NCI-H2227 treated with DMSO at 0.1 percent for 48 hours (cell line): Measurements from ENCODE around the gene NELL1.

ENCODE experiments used
- DNase-seq: peaks from one replicate; lab custom pipeline; 2025; lab: John Stamatoyannopoulos, UW

Gene NELL1

DNA sequence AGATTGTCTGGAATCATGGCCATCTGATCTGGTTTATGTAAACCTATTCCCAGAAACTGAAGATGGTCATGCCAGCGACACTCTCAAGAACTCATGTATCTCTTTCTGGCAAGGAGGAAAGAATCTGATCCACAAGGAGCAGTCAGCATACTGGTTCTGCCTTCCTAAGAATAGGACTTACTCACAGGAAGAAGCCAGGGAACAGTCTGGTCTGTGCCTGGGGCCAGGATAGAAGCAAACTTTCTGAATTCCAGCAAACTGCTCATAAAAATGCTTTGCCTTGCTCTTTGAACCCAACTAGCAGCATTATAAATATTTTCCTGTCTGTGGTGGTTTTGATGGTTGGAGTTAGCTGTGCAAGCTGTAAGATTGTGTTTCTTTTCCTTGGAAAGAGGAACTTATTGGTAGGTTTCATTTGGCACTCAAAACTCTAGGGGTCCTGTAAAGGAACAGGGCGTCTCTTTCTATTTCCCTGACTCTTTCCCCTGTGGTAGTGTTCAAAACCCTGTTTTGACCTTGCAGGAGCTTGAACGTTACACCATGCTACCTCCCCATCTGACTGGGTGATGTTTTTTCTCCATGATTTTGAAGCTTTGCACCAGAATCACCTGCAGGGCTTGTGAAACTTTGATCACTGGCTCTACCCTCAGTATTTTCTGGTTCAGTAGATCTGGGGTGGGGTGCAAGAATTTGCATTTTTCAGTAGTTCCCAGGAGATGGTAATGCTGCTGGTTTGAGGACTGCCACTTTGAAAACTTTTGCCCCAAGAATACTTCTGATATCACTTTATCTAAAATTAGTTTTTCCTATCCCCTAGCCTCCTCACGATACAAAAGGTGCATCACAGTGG is 895.7 kb downstream of the NELL1 start:
- DNase-seq: no peak

DNA sequence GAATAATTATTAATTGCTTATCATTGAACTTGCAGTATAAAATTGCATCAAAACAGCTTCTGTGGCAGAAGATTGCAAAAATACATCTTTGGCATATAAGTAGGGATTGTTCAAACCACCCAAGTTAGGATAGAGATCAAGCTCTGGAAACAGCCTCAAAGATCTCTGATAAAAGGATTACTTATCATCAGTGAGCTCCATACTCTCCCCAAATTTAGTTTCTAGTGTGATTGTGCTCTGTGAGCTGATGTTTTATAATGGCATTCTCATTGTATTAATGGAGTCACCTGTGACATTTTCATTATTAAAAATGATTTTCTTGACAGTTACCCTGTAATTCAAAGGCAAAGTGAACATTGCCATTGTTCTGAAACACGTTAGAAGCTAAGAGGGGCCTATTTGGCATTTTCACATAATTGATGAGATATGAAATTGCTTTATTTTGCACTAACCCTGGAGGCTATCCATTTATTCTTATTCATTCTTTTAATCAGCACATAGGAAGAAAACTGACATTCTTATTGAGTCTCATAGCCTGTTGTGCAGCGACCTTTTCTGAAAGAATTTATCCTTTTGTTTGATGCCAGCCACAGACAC is 897.2 kb downstream of the NELL1 start:
- no peak for DNase-seq

DNA sequence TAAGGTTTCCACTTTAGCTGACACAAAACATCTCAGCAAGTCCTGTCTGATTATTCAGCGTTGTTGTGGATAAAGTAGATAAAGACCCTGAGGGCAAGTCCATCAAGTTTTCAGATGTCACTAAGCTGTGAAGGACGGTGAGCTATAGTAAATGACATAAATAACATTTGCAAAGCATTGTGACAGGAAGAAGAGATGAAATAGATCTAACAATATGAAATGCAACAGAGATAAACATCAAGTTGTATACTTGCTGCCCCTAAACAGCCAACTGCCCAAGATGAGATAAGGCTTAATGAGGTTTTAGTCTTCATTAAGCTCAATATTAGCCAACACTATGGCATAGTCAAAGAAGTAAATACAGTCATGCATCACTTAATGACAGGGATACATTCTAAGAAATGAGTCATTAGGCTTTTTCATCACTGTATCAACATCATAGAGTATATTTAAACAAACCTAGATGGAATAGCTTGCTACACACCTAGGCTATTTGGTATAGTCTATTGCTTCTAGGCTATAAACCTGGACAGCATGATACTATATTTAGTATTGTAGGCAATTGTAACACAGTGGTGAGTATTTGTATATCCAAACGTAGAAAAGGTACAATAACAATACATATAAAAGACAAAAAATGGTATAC is 898.4 kb downstream of the NELL1 start:
- no peak for DNase-seq

DNA sequence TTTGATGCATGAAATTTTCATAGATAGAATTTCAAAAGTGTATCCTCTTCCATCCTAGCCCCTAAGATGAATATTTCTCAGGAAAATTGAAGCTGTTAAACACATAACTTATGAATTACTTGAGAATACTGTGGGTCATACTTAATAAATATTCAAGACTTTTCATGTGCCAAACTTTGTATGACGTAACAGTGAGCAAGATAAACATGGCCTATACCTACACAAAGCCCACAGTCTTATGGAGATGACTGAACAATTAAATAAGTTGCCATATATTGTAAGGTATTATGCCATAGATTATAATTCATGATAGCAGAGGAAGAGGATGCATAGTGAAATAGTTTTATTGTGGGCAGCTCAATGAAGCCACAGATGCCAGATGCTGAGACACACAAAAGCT is 902.8 kb downstream of the NELL1 start:
- no peak for DNase-seq

DNA sequence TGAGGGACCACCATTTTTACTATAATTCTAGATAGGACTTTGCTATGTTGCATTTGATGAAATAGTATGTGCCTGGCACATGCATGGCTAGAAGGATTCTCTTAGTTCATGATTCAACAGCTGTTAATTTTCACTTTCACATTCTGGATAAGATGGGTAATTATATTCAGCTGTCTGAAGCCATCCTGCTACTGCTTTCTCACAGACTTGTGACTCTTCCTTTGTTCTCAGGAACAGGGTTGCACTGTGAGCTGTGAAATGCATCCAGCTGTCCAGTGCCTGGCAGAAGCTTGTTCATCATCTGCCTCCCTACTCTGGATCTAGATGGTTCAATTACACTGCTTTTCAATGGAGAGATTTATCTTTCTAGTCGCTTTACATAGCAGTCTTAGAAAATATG is 913.4 kb downstream of the NELL1 start:
- DNase-seq: no peak

DNA sequence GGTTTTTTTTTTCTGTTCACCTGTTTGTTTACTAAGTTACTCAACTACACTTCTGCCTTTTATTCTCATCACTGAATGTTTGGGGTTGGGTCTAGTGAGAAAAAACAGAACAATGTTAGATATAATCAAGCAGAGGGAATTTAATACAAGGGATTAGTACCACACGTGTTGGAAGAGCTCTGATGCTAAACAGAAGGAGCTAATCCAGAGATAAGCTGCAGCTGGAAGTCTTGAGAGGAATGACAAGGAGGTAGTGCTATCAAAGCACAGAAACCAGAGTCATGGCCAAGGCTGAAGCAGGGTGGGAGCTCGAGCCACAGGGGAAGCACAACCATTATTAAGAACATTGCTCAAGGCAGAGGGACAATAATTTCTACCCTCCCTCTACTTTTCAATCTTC is 919.4 kb downstream of the NELL1 start:
- no peak for DNase-seq

DNA sequence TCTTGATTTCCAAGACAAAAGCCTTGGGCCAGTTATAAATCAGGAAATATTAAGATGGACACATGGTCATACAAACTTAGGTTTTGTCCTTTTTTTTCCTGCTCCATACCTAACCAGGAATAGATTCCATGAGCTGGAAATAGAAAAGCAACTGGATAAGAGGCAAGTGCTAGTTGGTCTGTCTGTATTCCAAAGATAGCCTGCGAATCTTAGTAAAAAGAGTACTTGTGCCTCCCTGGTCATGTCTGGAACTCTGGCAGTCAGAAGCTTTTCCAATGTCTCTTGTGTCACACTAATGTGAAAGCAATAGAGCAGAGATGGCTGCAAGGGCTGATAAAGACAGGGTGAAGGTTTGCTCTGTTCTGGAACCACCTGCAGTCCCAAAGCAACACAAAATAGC is 933.3 kb downstream of the NELL1 start:
- DNase-seq: no peak

DNA sequence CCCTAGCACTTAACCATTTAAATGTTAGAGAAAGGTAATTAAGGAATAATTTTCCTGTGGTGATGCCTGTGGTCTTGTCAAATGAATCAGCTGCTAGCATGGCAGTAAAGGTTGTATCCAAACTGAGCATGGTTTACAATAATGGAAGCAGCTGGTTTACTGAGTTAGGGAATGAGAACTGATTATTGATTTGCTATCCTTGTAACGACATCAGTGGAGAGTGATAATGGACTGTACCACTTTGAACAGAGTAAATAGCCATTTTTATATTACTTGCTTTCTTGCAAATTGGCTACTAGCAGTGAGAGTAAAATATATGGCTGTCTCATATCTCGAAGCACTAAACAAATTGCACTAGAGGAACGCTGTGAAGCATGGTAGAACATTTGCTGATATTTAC is 934.5 kb downstream of the NELL1 start:
- no peak for DNase-seq

DNA sequence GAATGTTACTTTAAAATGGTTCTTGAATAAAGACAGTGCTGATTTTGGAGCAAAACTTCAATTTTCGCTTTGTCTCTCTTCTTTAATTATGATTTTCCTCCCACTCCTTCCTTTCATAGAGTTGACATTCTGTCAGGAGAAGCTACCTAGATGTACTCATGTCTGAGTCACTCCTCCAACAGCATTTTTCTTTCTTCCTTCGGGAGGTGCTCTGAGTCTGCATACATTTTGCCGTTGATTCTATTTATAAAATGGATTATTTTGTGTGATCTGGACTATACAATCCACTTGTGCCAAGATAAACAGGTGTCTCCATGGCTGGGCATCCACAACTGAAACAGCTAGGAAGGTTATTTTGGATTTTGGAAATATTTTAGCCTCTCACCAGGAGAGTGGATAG is 935.2 kb downstream of the NELL1 start:
- DNase-seq: no peak

DNA sequence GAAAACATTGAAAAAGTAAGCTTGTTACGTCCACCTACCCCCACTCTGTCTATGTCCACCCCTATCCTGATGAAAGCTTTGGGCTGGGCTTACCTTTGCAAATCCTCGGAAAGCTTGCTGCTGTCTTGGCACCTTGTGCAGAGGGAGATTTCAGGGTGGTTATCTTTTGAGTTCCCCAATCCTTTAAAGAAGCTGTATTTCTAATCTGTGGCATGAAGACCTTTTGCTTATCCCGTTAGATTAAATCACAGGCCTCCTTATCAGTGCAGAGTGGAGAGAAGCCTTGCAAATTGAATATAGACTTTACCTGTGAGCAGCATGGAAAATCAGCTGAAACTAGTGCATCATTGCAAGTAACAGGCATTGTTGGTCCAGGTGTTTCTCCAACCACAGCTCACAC is 942.9 kb downstream of the NELL1 start:
- no peak for DNase-seq

DNA sequence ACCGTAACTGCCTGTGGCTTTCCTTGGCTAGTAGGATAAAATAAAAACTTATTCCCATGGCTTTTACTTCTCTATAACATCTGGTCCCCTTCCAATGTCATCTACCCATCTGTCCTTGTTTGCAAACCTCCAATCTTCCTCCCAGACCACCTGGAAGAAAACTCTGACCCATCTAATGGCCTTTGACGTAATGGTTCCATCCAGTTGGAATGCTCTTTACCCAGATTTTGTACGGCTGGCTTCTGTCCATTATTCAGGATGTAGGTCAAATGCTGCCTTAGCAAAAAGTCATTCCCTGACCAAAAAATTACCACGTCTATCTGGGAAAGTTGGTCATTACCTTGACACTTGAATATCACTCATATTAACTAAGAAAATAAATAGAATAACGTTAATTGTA is 945.6 kb downstream of the NELL1 start:
- DNase-seq: no peak

DNA sequence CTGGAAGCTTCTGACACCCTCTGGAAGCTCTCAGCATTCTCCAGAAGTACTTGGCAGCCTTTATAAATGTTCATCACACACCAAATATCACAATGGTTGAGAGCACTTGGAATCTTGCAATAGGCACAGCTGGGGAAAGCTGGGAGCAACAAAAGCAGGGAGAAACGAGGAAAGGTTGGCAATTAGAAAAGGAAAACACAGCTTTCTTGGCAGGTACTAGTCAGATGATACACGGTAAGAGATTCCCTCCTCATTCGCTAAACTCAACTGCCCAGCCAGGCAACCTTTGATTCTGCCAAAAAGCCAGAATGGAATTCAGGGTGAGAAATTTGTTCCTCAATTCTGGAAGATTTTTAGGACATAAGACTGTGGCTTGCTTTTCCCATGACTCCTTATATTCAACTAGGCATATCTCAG is 946.6 kb downstream of the NELL1 start:
- no peak for DNase-seq

DNA sequence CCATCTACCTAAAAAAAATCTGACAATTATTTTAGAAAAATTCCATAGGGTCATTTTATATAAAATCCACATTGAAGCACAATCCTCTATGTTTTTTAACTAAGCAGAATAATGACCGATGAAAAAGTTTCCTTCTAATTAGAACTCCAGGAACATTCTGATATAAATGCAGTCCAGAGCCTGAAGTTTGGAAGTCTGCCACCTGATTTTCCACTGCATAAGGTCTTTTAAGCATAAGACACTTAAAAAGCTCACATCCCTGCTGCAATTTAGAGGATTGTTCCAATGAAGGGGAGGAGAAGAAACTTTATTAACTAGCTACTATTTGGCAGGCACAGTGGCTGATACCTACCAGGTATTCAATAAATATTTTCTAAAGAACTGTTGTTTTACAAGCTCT is 953.2 kb downstream of the NELL1 start:
- DNase-seq: no peak

DNA sequence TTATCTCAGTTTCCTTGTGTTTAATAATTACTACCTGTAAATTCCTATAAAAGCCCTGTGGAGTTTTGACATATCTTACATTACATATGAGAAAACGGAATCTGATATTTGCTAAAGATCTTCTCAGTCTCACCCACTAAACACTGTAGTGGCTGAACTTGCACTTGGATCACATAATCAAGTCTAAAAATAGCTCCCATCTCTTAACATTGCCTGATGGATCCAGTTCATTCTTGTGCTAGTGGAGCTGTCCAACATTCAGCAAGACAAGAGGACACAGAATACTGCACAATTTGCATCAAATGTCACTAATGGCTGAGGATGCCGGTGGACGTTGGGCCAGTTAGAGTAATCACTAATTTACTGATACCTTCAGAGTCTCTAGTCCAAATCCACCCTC is 953.6 kb downstream of the NELL1 start:
- no peak for DNase-seq
